Fibroblast of lung (primary cell): ENCODE measurements around the gene UPK1B.

ENCODE experiments used
- CTCF ChIP-seq, 2 donors: IDR thresholded peaks in 1 of 2; conservative IDR thresholded peaks in 1 of 2; 1 replicate in 1 of 2; 2 replicates in 1 of 2; pipeline ENCODE4 v1.5.1; 2011 to 2012; ENCODE audit warnings: low read length in 2 of 2, control low read depth in 1 of 2, inconsistent platforms in 1 of 2, low read depth in 1 of 2, mild to moderate bottlenecking in 1 of 2
- EZH2 ChIP-seq: IDR thresholded peaks from 2 replicates; pipeline ENCODE4 v1.5.1; 2012; ENCODE audit warnings: low read length, control low read depth, mild to moderate bottlenecking; ENCODE audit errors: missing control alignments

GRCh38 chr3:119161240-119161639 is 12.2 kb upstream of the UPK1B start:
- TF ChIP-seq CTCF (conservative IDR thresholded peaks at IDR 0.05 in 1 of 2, IDR thresholded peaks at IDR 0.05 in 1 of 2; ENCODE audit: low read depth in 1 of 2, low read length in 2 of 2) (no peak), EZH2 (no peak)
